Measurements from ENCODE around the gene TAP2. TPM values are rescaled to one million over a fixed set of nuclear protein-coding genes. Genes with fewer than 3 reads are reported as not detected.

TAP2 gene
- total and polyA plus RNA-seq, 2 of the 13 experiments (the other 11 are each of a cell fraction or from before 2014, with no cell fraction given), result 10.3 to 17.6 TPM

GRCh38 chr6:32847004-32847403 is 8.5 kb upstream of the TAP2 start:
- no peak for FAIRE-seq
- no TSS peak for BruUV-seq (replicated peaks)
- intact Hi-C loops (cut with micrococcal nuclease; ENCODE audit: unreplicated experiment) (no loop called here), in situ Hi-C loops (cut with HindIII; ENCODE audit: extremely low pct_ligation_motif_present, low pct_unique_long_range_greater_than_20kb) (no loop called here)
- CTCF ChIA-PET (ENCODE audit: low intra/inter-chr PET ratio, low total read pairs), result no interaction called here
- H3K9me3 ChIP-seq (ENCODE audit: low read length), result no peaks in the 10 kb centered on the region
- TF ChIP-seq ZSCAN9 (CRISPR knock-in tag; IDR thresholded peaks at IDR 0.05; ENCODE audit: borderline replicate concordance), result no peak
- TF ChIP-seq ZNF841 (CRISPR knock-in tag; IDR thresholded peaks at IDR 0.05; ENCODE audit: borderline replicate concordance), result no peak
- no peak for TF ChIP-seq MLLT10 (CRISPR knock-in tag; IDR thresholded peaks at IDR 0.05)
- no peak for TF ChIP-seq ZFP1 (CRISPR knock-in tag; IDR thresholded peaks at IDR 0.05)
- TF ChIP-seq LCORL (IDR thresholded peaks at IDR 0.05), result no peak
- TF ChIP-seq LCORL (CRISPR knock-in tag; IDR thresholded peaks at IDR 0.05), result no peak
- TF ChIP-seq ZFAT (CRISPR knock-in tag; conservative IDR thresholded peaks at IDR 0.05), result no peak
- TF ChIP-seq TAF1 (CRISPR knock-in tag; IDR thresholded peaks at IDR 0.05), result no peak
- TF ChIP-seq ZNF256 (CRISPR knock-in tag; conservative IDR thresholded peaks at IDR 0.05), result no peak
- no peak for TF ChIP-seq ZNF616 (CRISPR knock-in tag; IDR thresholded peaks at IDR 0.05; ENCODE audit: low read depth)
- no peak for TF ChIP-seq RELA (CRISPR knock-in tag; IDR thresholded peaks at IDR 0.05)
- no peak for TF ChIP-seq IKZF5 (CRISPR knock-in tag; IDR thresholded peaks at IDR 0.05)
- no peak for TF ChIP-seq CHD2 (IDR thresholded peaks at IDR 0.05; ENCODE audit: low read depth, low read length)
- TF ChIP-seq ZNF30 (CRISPR knock-in tag; IDR thresholded peaks at IDR 0.05), result no peak
- H2AFZ ChIP-seq (ENCODE audit: low read length), result no peak overlapping the region
- H3K4me1 ChIP-seq (ENCODE audit: insufficient read depth, low read length), result peaks cover 19% of the 10 kb centered on the region
- H3K27me3 ChIP-seq (ENCODE audit: control insufficient read depth in 1 of 2, insufficient read depth in 2 of 2, low read length in 2 of 2), result no peaks in the 10 kb centered on the region; a peak in 1 of 5 replicates
- WGBS (ENCODE audit: low lambda C conversion rate), result 90% methylated on average over 10 of the region's 10 CpGs
- no peak overlapping the region for H3K4me3 ChIP-seq (replicated peaks in 1 of 3; ENCODE audit: insufficient read depth in 1 of 3, low read depth in 2 of 3, low read length in 3 of 3)
- H3K9ac ChIP-seq (ENCODE audit: insufficient read depth, low read depth, low read length), result no peak overlapping the region
- H3K36me3 ChIP-seq (replicated peaks in 1 of 2; ENCODE audit: control insufficient read depth in 1 of 2, insufficient read depth in 2 of 2, low read length in 2 of 2), result peaks cover 1 to 6% of the 10 kb centered on the region in 2 experiments; a peak in 2 of 5 replicates
- no peak overlapping the region for H3K4me2 ChIP-seq (ENCODE audit: low read depth, low read length)
- no peak for ATAC-seq
- POLR2A ChIA-PET, result no interaction called here
- DNase-seq (ENCODE audit: low spot score), result no peak
- no peaks in the 10 kb centered on the region for H4K20me1 ChIP-seq (ENCODE audit: insufficient read depth, low read length)
- no peaks in the 10 kb centered on the region for H3K79me2 ChIP-seq (ENCODE audit: insufficient read depth, low read length)
- H3K27ac ChIP-seq (ENCODE audit: extremely low read length, insufficient read depth, low read length), result no peak overlapping the region
